ENCODE measurements around the gene C11orf54.

The C11orf54 gene

DNA sequence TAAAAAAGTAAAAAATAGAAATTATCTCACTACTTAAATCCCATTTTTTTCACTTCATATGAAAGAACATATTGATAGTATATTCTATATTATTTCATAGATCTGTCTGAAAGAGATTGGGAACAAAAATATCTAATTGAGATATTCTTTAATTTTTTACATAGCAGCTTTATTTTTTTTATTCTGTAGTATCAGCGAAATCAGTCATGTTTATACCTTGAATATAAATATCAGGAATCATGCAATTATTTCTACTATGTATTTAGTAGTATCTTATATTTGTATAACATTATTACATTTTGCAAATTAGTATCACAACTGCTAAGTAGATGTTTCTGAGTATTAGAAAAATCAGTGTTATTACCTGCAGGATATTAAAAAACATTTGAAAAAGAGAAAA lies 20.4 kb downstream of the C11orf54 start:
- Histone ChIP-seq H4K20me1 (ENCODE audit: insufficient read depth, low read length, poor library complexity, severe bottlenecking) (no peaks in the 10 kb centered on the region), H3K4me2 (ENCODE audit: low read depth, low read length, poor library complexity, severe bottlenecking) (no peak overlapping the region), H3K27me3 (ENCODE audit: insufficient read depth, low read length, poor library complexity, severe bottlenecking) (no peaks in the 10 kb centered on the region), H3K4me3 (ENCODE audit: low read length, poor library complexity, severe bottlenecking) (no peak overlapping the region), H2AFZ (ENCODE audit: low read length) (no peak overlapping the region), H3K9me2 (replicated peaks; ENCODE audit: low read depth, low read length) (no peaks in the 10 kb centered on the region), H3K79me2 (ENCODE audit: insufficient read depth, low read length) (no peaks in the 10 kb centered on the region), H3K9me3 (ENCODE audit: insufficient read depth, low read depth, low read length) (no peaks in the 10 kb centered on the region), H3F3A (ENCODE audit: low read depth) (no peaks in the 10 kb centered on the region), H3K4me1 (ENCODE audit: insufficient read depth, low read length, poor library complexity, severe bottlenecking) (no peaks in the 10 kb centered on the region), H3K36me3 (ENCODE audit: insufficient read depth, low read length) (no peaks in the 10 kb centered on the region), H3K9ac (ENCODE audit: low read depth, low read length, poor library complexity, severe bottlenecking) (no peak overlapping the region)
- TF ChIP-seq EZH2phosphoT487 (IDR thresholded peaks at IDR 0.05; ENCODE audit: borderline replicate concordance): no peak
- TF ChIP-seq, protein P1, sequence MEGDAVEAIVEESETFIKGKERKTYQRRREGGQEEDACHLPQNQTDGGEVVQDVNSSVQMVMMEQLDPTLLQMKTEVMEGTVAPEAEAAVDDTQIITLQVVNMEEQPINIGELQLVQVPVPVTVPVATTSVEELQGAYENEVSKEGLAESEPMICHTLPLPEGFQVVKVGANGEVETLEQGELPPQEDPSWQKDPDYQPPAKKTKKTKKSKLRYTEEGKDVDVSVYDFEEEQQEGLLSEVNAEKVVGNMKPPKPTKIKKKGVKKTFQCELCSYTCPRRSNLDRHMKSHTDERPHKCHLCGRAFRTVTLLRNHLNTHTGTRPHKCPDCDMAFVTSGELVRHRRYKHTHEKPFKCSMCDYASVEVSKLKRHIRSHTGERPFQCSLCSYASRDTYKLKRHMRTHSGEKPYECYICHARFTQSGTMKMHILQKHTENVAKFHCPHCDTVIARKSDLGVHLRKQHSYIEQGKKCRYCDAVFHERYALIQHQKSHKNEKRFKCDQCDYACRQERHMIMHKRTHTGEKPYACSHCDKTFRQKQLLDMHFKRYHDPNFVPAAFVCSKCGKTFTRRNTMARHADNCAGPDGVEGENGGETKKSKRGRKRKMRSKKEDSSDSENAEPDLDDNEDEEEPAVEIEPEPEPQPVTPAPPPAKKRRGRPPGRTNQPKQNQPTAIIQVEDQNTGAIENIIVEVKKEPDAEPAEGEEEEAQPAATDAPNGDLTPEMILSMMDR (conservative IDR thresholded peaks at IDR 0.05; ENCODE audit: low read length): no peak

GRCh38 chr11:93765551-93765950 lies 24.1 kb downstream of the C11orf54 start:
- no peaks in the 10 kb centered on the region for H4K20me1 ChIP-seq (ENCODE audit: insufficient read depth, low read length, poor library complexity, severe bottlenecking)
- H3K4me1 ChIP-seq (ENCODE audit: insufficient read depth, low read length, poor library complexity, severe bottlenecking): no peaks in the 10 kb centered on the region
- H3K4me2 ChIP-seq (ENCODE audit: low read depth, low read length, poor library complexity, severe bottlenecking): no peak overlapping the region
- no peaks in the 10 kb centered on the region for H3K9me3 ChIP-seq (ENCODE audit: insufficient read depth, low read depth, low read length)
- no peaks in the 10 kb centered on the region for H3F3A ChIP-seq (ENCODE audit: low read depth)
- H3K9me2 ChIP-seq (replicated peaks; ENCODE audit: low read depth, low read length): no peaks in the 10 kb centered on the region
- no peaks in the 10 kb centered on the region for H3K36me3 ChIP-seq (ENCODE audit: insufficient read depth, low read length)
- no peak overlapping the region for H2AFZ ChIP-seq (ENCODE audit: low read length)
- no peak overlapping the region for H3K9ac ChIP-seq (ENCODE audit: low read depth, low read length, poor library complexity, severe bottlenecking)
- no peak overlapping the region for H3K4me3 ChIP-seq (ENCODE audit: low read length, poor library complexity, severe bottlenecking)
- no peaks in the 10 kb centered on the region for H3K79me2 ChIP-seq (ENCODE audit: insufficient read depth, low read length)
- H3K27me3 ChIP-seq (ENCODE audit: insufficient read depth, low read length, poor library complexity, severe bottlenecking): no peaks in the 10 kb centered on the region
- TF ChIP-seq, protein P1 (conservative IDR thresholded peaks at IDR 0.05; ENCODE audit: low read length): no peak

GRCh38 chr11:93766504-93766903 lies 25.0 kb downstream of the C11orf54 start:
- no peaks in the 10 kb centered on the region for H3K79me2 ChIP-seq (ENCODE audit: insufficient read depth, low read length)
- TF ChIP-seq EZH2phosphoT487 (IDR thresholded peaks at IDR 0.05; ENCODE audit: borderline replicate concordance): no peak
- TF ChIP-seq, protein P1 (conservative IDR thresholded peaks at IDR 0.05; ENCODE audit: low read length): no peak

More at GRCh38 chr11:93766504-93766903, 25.0 kb downstream of the C11orf54 start:
- H3K4me2 ChIP-seq (ENCODE audit: low read depth, low read length, poor library complexity, severe bottlenecking): no peak overlapping the region
- H3K4me1 ChIP-seq (ENCODE audit: insufficient read depth, low read length, poor library complexity, severe bottlenecking): no peaks in the 10 kb centered on the region
- H3K9ac ChIP-seq (ENCODE audit: low read depth, low read length, poor library complexity, severe bottlenecking): no peak overlapping the region
- no peaks in the 10 kb centered on the region for H3K36me3 ChIP-seq (ENCODE audit: insufficient read depth, low read length)
- no peaks in the 10 kb centered on the region for H3K9me2 ChIP-seq (replicated peaks; ENCODE audit: low read depth, low read length)
- no peaks in the 10 kb centered on the region for H4K20me1 ChIP-seq (ENCODE audit: insufficient read depth, low read length, poor library complexity, severe bottlenecking)
- H2AFZ ChIP-seq (ENCODE audit: low read length): no peak overlapping the region
- no peaks in the 10 kb centered on the region for H3F3A ChIP-seq (ENCODE audit: low read depth)
- H3K27me3 ChIP-seq (ENCODE audit: insufficient read depth, low read length, poor library complexity, severe bottlenecking): no peaks in the 10 kb centered on the region
- H3K4me3 ChIP-seq (ENCODE audit: low read length, poor library complexity, severe bottlenecking): no peak overlapping the region
- H3K9me3 ChIP-seq (ENCODE audit: insufficient read depth, low read depth, low read length): no peaks in the 10 kb centered on the region
